Measurements from ENCODE around the gene URB2. TPM values are rescaled to one million over a fixed set of nuclear protein-coding genes. Genes with fewer than 3 reads are reported as not detected.
"Not testable (repeated sequence)": the region's sequence is repeated elsewhere in the genome, so short reads cannot be mapped to it uniquely, and the experiment has no call there.

Gene URB2
- total RNA-seq, 2 experiments from 2014 or later = 13.9 to 16.5 TPM

- Mint-ChIP-seq H3K9me3 (ENCODE audit: low read depth) (no peaks in the 10 kb centered on the region), H3K27me3 (peaks cover 9% of the 10 kb centered on the region), H3K4me1 (peaks cover 27% of the 10 kb centered on the region), H3K27ac (no peak overlapping the region), H3K4me3 (no peak overlapping the region), H3K36me3 (ENCODE audit: low read depth) (no peaks in the 10 kb centered on the region)
- no peak for ATAC-seq
- intact Hi-C loops (cut with DNase I, micrococcal nuclease) = no loop called here
- no peak for DNase-seq
- CTCF ChIA-PET = interaction anchor here (0.6 to 0.7 kb wide), 2 partner anchors 109 to 479 kb away, joined by 3 to 6 read pairs; no protein-coding TSS in a partner anchor
- POLR2A ChIA-PET = no interaction called here
These were observed 68.1 kb downstream of the URB2 start for GRCh38 chr1:229694053-229694693.

DNA sequence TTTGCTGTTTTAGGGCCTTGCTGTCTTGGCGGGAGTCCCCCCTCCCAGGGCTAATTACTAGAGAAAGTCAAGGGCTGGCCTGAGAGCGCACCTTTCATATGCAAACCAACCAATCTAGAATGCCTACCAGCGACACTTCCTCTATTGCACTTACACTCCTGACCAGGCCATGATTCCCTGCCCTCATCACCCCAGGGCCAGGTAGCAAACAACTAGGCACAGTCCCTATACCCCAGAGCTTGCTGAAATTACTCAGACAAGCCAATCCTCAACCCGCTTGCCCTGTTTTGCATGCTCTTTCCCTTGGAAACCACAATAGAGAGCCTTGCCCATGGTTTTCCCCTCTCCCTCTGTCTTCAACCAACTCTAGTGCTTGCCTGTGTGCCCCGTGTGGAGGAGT is 70.3 kb downstream of the URB2 start:
- H3K4me1 Mint-ChIP-seq = peaks cover 21% of the 10 kb centered on the region
- no peak overlapping the region for H3K27ac Mint-ChIP-seq
- no peaks in the 10 kb centered on the region for H3K9me3 Mint-ChIP-seq (ENCODE audit: low read depth)
- DNase-seq (no peak), ATAC-seq (no peak)
- no peak overlapping the region for H3K4me3 Mint-ChIP-seq
- CTCF ChIA-PET = no interaction called here
- POLR2A ChIA-PET = no interaction called here
- intact Hi-C loops (cut with DNase I, micrococcal nuclease) = no loop called here
- no peaks in the 10 kb centered on the region for H3K36me3 Mint-ChIP-seq (ENCODE audit: low read depth)
- peaks cover 3% of the 10 kb centered on the region for H3K27me3 Mint-ChIP-seq

- ATAC-seq (no peak), DNase-seq (no peak)
- CTCF ChIA-PET = no interaction called here
- Mint-ChIP-seq H3K27ac (no peak overlapping the region), H3K27me3 (peaks cover 3% of the 10 kb centered on the region), H3K4me3 (no peak overlapping the region), H3K9me3 (ENCODE audit: low read depth) (no peaks in the 10 kb centered on the region), H3K36me3 (ENCODE audit: low read depth) (no peaks in the 10 kb centered on the region), H3K4me1 (peaks cover 6% of the 10 kb centered on the region)
- POLR2A ChIA-PET = no interaction called here
- intact Hi-C loops (cut with DNase I, micrococcal nuclease) = no loop called here
These were observed 73.7 kb downstream of the URB2 start for GRCh38 chr1:229699613-229700267.

DNA sequence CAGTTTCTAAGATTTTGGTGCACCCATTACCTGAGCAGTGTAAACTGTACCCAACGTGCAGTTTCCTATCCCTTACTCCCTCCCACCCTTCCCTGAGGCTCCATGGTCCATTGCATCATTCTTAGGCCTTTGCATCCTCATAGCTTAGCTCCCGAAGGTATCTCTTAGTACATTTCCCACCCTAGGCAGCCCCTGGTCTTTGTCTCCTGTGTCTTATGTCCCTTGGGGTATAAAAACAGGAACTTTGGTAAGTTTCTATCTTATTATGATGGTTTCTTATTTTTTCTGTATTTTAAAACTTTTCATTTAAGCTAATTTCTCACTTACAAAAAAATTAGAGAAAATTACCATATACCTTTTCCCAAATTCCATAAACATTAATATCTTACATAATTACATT is 78.1 kb downstream of the URB2 start:
- ChIA-PET POLR2A (no interaction called here), CTCF (interaction anchor here (0.6 kb wide), 1 partner anchor 178 kb away, joined by 3 read pairs; no protein-coding TSS in a partner anchor)
- H3K36me3 Mint-ChIP-seq (ENCODE audit: low read depth) = no peaks in the 10 kb centered on the region
- no peak overlapping the region for H3K4me3 Mint-ChIP-seq
- no peak overlapping the region for H3K27ac Mint-ChIP-seq
- DNase-seq (no peak), ATAC-seq (no peak)
- H3K27me3 Mint-ChIP-seq = no peaks in the 10 kb centered on the region
- H3K4me1 Mint-ChIP-seq = no peaks in the 10 kb centered on the region
- intact Hi-C loops (cut with DNase I, micrococcal nuclease) = no loop called here
- peaks cover 5% of the 10 kb centered on the region for H3K9me3 Mint-ChIP-seq (ENCODE audit: low read depth)

- H3K36me3 Mint-ChIP-seq (ENCODE audit: low read depth); H3K4me1 Mint-ChIP-seq; H3K27ac Mint-ChIP-seq; H3K4me3 Mint-ChIP-seq; POLR2A ChIA-PET; H3K27me3 Mint-ChIP-seq; intact Hi-C loops (cut with DNase I, micrococcal nuclease); H3K9me3 Mint-ChIP-seq (ENCODE audit: low read depth); DNase-seq; ATAC-seq: not testable (repeated sequence)
- CTCF ChIA-PET = interaction anchor here (0.7 kb wide), 1 partner anchor 247 kb away, joined by 3 read pairs; no protein-coding TSS in a partner anchor
These were observed 79.1 kb downstream of the URB2 start for GRCh38 chr1:229705152-229705551.

- H3K9me3 Mint-ChIP-seq (ENCODE audit: low read depth); H3K36me3 Mint-ChIP-seq (ENCODE audit: low read depth); H3K4me3 Mint-ChIP-seq; POLR2A ChIA-PET; DNase-seq; ATAC-seq; intact Hi-C loops (cut with DNase I, micrococcal nuclease); H3K27me3 Mint-ChIP-seq; H3K27ac Mint-ChIP-seq; H3K4me1 Mint-ChIP-seq: not testable (repeated sequence)
- CTCF ChIA-PET = interaction anchor here (0.7 kb wide), 1 partner anchor 13 kb away, joined by 3 read pairs; no protein-coding TSS in a partner anchor
These were observed 81.1 kb downstream of the URB2 start for GRCh38 chr1:229707127-229707526.

DNA sequence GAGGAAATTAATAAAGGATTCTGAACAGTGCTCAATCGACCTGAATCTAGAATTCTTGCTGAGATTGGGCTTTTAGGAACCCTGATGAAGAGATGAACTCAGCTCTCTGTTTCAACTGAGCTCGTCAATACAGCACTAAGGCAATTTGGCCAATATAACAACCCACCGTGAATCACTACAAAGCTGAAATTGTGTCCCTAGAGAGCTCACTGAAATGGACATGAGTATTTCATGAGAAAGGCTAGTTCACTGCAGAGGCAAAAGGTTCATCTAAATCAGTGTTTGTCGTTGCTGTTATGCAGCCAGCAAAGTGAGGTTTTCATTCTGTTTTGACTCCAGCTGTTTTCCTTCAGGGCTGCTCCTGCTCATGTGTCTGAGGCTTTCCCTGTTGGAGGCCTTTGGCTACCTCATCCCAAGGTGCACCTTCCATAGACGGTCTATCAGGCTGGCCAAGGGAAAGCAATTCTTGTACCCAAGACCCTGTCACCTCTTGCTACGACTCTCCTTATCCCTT is 83.5 kb downstream of the URB2 start:
- no peak for DNase-seq
- Mint-ChIP-seq H3K27ac (no peak overlapping the region), H3K4me3 (no peak overlapping the region), H3K27me3 (peaks cover 2% of the 10 kb centered on the region), H3K9me3 (ENCODE audit: low read depth) (peaks cover 5% of the 10 kb centered on the region), H3K4me1 (no peaks in the 10 kb centered on the region), H3K36me3 (ENCODE audit: low read depth) (no peaks in the 10 kb centered on the region)
- ATAC-seq = no peak
- CTCF ChIA-PET = no interaction called here
- POLR2A ChIA-PET = no interaction called here
- intact Hi-C loops (cut with DNase I, micrococcal nuclease) = loop anchor here in 1 of 2 experiments (5.0 kb wide), 1 partner anchor 458 kb away; no protein-coding TSS in a partner anchor

Other genes with a start within 250 kb of the URB2 start
- gene ACTA1, start 192.2 kb upstream of the URB2 start, total RNA-seq = not detected
- gene NUP133, start 117.9 kb upstream of the URB2 start, total RNA-seq = 10 to 100 TPM; 53.5 to 57.5 TPM
- gene ABCB10, start 67.5 kb upstream of the URB2 start, total RNA-seq = 10 to 100 TPM; 18.4 to 30.1 TPM
- 10 to 100 TPM; 16.5 to 17.6 TPM for gene TAF5L, start 125 bp upstream of the URB2 start, total RNA-seq